Skeletal muscle cell (primary cell): ENCODE measurements around the gene TMEM234.

ENCODE experiments used
- DNase-seq: peaks from one replicate; pipeline ENCODE4 v3.0.0-alpha.2; 2010; ENCODE audit warnings: low read depth
- H3K4me3 ChIP-seq: 2 replicates; pipeline ENCODE4 v1.5.1; 2011; ENCODE audit warnings: low read depth, mild to moderate bottlenecking, control low read depth, low read length, moderate library complexity

Gene TMEM234

GRCh38 chr1:32240140-32240951 is 18.2 kb upstream of the TMEM234 start:
- peak overlapping the region; percentile 55 for H3K4me3 ChIP-seq
- no peak for DNase-seq

DNA sequence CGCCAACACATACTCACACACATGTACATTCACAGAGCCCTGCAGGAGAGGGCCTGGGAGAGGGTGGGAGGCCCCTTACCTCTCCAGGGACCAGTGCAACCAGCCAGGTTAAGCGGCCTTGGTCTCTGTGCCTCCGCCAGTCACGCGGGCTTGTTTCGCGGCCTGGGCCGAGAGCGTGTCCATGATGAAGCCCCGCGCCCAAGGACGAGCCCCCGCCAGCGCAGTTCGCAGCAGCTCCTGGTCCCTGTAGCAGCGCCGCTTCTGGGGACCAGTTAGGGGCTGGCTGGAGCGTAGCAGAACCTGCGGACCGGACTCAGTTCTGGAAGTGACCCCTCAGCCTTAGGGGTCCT is 17.6 kb upstream of the TMEM234 start:
- DNase-seq, result no peak
- H3K4me3 ChIP-seq, result no peak overlapping the region

- no peak for DNase-seq
- no peak overlapping the region for H3K4me3 ChIP-seq
These were observed 17.2 kb upstream of the TMEM234 start for GRCh38 chr1:32239337-32239736.

DNA sequence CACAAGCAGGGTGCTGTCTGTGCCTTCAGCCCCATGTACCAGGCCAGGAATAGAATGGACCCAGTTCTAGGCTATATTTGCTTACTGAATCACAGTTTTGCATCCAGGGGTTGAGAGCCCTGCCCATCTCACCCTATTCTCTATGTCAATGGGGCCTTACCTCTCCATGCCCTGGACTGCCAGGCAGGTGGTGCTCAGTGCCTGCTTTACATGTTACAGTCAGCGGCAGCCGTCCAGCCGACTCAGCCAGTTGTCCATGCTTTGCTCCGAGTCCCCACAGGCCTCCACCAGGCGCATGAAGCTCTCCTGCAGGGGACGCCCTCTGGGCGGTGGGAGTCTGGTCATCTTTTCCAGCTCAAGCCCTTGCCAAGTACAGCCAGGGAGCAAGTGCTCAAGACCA is 12.6 kb upstream of the TMEM234 start:
- no peak overlapping the region for H3K4me3 ChIP-seq
- DNase-seq, result no peak

GRCh38 chr1:32232558-32233304 is 10.6 kb upstream of the TMEM234 start:
- no peak for DNase-seq
- no peak overlapping the region for H3K4me3 ChIP-seq

DNA sequence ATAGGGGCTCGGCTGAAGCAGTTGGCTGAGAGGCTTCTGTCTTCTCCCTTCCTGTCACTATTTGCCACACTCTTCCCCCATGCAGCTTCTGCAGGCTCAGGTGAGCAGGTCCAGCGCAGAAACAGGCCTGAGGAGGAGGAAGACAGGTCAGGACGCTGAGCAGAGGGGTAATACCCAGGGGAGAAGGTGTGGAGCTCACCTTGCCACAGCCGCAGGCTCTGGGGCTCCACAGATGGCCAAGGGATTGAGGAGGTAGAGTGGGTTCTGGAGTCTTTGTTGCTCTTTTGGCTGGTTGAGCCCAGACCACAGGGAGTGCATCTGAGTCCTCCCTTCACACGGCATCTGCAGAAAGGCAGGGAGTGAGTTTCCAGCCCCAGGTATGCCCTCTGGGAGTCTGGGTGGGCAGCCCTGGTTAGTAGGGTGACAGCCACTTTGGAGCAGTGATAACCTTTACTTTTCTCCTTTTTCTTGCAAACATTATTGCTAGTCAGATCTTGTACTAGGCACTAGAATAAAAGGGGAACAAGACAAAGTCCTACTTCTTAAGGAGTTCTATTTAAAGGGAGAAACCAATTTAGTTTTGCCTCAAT is 9.8 kb upstream of the TMEM234 start:
- H3K4me3 ChIP-seq, result no peak overlapping the region
- no peak for DNase-seq

DNA sequence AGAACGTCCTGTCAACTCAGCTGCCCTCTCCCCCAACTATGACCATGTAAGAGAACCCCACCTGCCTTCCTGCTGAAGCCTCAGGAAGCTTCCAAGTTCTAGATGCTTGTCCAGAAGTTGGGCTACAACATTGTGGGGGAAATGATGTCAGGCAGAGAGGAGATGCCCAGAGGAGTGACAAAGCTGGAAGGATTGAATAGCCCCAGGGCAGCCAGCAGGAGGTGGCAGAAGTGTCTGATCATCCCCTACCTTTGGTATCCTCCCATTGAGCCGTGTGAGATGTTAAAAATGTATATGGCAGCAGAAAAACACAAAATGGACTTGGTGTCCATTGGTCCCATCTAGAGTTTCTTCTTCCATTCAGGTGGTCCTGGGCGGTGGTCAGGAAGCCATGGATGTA is 6.6 kb upstream of the TMEM234 start:
- DNase-seq, result no peak
- no peak overlapping the region for H3K4me3 ChIP-seq

DNA sequence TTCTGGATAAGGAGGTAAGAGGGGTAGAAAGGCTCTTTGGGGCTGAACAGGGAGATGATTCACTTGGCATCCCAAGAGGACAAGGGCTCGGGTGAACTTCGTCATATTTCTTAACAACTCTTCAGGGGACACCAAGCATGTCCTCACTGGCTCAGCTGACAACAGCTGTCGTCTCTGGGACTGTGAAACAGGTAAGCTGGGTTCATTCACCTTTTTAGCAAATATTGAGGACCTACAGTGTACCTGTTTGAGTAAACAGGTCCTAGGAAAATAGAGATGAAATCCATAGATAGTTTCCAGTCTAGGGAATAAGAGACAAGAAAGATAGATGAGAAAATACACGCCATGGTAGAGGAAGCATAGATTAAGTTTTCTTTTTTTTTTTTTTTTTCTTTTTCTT is 2.1 kb upstream of the TMEM234 start:
- H3K4me3 ChIP-seq, result no peak overlapping the region
- no peak for DNase-seq

- H3K4me3 ChIP-seq, result no peak overlapping the region
- no peak for DNase-seq
These were observed 1.5 kb upstream of the TMEM234 start for GRCh38 chr1:32223683-32224082.

DNA sequence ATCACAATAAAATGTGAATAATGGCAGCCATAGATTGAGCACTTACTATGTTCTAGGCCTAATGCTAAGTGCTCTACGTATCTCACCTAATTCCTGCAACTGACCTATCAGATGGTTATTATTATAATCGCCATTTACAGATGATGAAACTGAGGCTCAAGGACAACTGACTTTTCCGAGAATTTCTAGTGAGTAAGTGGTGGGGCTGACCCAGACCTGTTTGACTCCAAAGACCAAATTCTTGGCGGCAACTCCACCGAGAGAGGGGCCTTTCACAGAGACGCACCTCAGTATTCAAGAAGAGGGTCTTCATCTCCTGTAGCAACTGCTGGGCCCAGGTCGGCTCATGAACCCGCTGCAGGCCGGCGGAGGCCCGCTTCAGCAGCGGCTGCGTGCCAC is 573 bp downstream of the TMEM234 start:
- H3K4me3 ChIP-seq, result peak overlapping the region; percentile 83

DNA sequence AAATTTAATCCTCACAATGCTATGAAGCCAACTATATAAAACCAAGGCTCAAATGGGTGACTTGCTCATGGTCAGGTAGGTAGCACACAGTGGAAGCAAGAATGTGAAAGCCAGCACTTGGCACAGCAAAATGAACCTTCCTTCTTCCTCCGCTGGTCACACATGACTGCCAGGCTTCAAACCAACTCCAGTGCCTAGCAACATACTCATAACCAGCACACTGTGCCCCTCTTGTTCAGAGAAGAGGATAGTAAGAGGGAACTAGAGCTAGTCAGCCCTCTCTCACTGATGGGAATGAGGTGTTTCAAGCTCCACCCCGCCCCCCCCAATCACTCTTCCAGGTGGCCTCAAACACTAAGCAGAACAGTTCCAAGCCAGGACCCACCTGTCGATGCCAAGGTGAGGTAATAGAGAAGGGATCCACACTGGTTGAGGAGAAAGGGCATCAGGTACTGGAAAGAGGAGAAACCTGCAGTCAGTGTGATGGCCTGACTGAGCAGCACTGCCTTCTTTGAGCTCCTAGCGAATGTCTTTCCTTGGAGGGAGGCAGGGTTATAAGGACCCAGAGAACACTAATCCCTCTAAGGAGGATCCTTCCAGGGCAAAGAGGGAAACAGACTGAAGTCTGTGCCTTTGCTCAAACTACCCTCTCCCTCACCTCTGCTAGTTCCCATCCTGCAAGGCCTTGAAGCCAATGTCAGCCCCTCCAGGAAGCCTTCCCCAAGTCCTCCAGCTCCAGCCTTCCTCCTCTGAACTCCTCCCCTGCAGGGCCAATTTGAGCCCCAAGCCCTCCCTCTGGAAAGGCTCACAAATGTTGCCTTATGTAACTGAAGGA is 1.2 kb downstream of the TMEM234 start:
- H3K4me3 ChIP-seq, result peak overlapping the region; percentile 83
- DNase-seq, result no peak

More for the DNA sequence above, 573 bp downstream of the TMEM234 start:
- no peak for DNase-seq

- no peak overlapping the region for H3K4me3 ChIP-seq
- no peak for DNase-seq
These were observed 3.1 kb downstream of the TMEM234 start for GRCh38 chr1:32219022-32219421.

DNA sequence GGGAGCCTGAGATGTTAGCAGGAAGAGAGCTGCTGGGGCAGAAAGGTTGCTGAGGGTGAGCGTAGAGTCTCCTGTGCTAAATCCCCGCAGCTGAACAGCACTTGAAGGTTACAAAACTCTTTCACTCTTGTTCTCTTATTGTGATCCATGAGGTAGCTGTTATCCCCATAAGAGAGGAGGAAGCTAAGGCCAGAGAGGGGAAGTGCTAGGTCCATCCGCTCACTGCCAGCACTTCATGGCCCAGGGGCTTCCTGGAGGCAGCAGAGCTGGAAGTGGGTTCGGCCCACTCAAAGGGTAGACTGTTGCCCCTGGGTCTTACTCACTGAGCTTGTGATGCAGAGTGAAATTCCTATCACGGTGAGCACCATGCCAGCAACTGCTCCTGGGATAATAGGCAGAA is 5.6 kb downstream of the TMEM234 start:
- no peak for DNase-seq
- H3K4me3 ChIP-seq, result no peak overlapping the region

DNA sequence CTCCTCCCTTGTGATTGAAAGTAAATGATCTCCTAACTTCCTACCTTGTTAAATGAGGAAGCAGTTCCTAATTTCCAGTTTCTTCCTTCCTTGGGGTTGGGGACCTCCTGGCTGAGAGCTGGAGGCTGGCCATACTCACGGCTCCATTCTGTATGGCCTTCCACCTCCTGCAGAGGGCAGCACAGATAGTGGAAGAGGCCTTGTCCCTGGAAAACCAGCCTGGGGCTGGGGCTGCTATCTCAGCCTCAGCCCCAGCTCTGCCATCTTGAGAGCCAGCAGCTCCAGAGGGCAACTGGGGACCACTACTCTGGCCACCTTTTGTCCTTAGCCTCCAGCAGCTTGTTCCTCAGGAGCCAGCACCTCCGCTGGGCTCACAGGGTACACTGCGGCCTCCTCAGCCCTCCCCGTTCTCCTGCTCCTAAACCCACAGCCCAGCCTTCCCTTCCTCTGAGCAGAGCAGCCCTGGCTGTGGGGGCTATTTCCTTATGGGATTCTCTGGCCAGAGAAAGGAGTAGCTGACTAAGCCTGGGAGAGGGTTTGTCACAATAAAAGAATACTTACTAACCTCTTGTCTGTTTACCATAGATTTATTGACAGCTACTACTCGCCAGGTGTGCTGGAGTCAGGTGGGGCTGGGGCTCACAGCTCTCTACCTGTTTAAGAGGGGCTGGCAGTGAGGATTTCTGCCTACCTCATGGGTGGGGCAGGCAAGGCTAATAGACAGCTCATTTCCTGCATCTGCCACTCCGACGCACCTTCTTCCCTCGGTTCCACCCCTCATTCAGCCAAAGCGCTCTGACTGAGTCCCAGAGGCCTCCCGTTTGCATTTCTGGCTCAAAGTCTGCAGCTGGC is 6.3 kb downstream of the TMEM234 start:
- H3K4me3 ChIP-seq, result no peak overlapping the region

GRCh38 chr1:32208891-32209328 is 13.2 kb downstream of the TMEM234 start, which contains the start of gene DCDC2B:
TSS of gene DCDC2B (plus strand) at chr1:32209089. CDS start at chr1:32209094, 5 bp downstream.
- no peak for DNase-seq
- no peak within 1 kb of the TSS for H3K4me3 ChIP-seq

More for the DNA sequence above, 6.3 kb downstream of the TMEM234 start:
- no peak for DNase-seq

DNA sequence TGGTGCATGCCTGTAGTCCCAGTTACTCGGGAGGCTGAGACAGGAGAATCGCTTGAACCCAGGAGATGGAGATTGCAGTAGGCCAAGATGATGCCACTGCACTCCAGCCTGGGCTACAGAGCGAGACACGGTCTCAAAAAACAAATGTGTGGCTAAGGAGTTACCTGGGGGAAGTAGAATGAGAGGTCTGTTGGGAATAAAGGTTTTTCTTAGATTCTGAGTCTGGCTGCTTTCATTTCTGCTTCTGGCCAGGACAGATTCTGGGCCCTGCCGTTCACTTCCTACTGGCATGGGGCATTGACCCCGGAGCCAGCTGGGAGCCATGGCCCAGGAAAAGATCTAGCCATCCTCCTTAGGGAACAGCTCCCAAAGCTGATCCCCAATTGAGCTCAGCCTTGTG is 13.7 kb downstream of the TMEM234 start:
- H3K4me3 ChIP-seq, result no peak overlapping the region
- DNase-seq, result no peak

- DNase-seq, result no peak
- H3K4me3 ChIP-seq, result peak within 1 kb of the TSS; percentile 81
These were observed 16.5 kb downstream of the TMEM234 start, which contains the start of gene IQCC for GRCh38 chr1:32205401-32206370. TSS of gene IQCC (plus strand) at chr1:32205671. CDS start at chr1:32205682, 11 bp downstream.
